Measurements from ENCODE around the gene TRAPPC12. TPM values are rescaled to one million over a fixed set of nuclear protein-coding genes. Genes with fewer than 3 reads are reported as not detected.

The TRAPPC12 gene
- total RNA-seq, 1 donor from 2014 or later: 89.7 TPM

- H3K27me3 Mint-ChIP-seq (ENCODE audit: unreplicated experiment): no peaks in the 10 kb centered on the region
- TF ChIP-seq CTCF (IDR thresholded peaks at IDR 0.05): no peak
- peaks cover 7% of the 10 kb centered on the region for H3K4me1 Mint-ChIP-seq (ENCODE audit: unreplicated experiment)
- H3K27ac Mint-ChIP-seq (ENCODE audit: unreplicated experiment): no peak overlapping the region
- no peak overlapping the region for H3K4me3 Mint-ChIP-seq (ENCODE audit: unreplicated experiment)
- H3K9me3 Mint-ChIP-seq (ENCODE audit: unreplicated experiment): no peaks in the 10 kb centered on the region
- peaks cover 49% of the 10 kb centered on the region for H3K36me3 Mint-ChIP-seq (ENCODE audit: unreplicated experiment)
- DNase-seq (ENCODE audit: extremely low spot score, unreplicated experiment): no peak
Observed at GRCh38 chr2:3405307-3405706, 25.8 kb downstream of the TRAPPC12 start.

- Mint-ChIP-seq H3K9me3 (ENCODE audit: unreplicated experiment) (no peaks in the 10 kb centered on the region), H3K27ac (ENCODE audit: unreplicated experiment) (no peak overlapping the region), H3K36me3 (ENCODE audit: unreplicated experiment) (peaks cover 44% of the 10 kb centered on the region), H3K4me1 (ENCODE audit: unreplicated experiment) (peaks cover 7% of the 10 kb centered on the region), H3K27me3 (ENCODE audit: unreplicated experiment) (no peaks in the 10 kb centered on the region), H3K4me3 (ENCODE audit: unreplicated experiment) (no peak overlapping the region)
- DNase-seq (ENCODE audit: extremely low spot score, unreplicated experiment): no peak
- TF ChIP-seq CTCF (IDR thresholded peaks at IDR 0.05): no peak
Observed at GRCh38 chr2:3405876-3406275, 26.4 kb downstream of the TRAPPC12 start.

- Mint-ChIP-seq H3K4me1 (ENCODE audit: unreplicated experiment) (peaks cover 7% of the 10 kb centered on the region), H3K9me3 (ENCODE audit: unreplicated experiment) (no peaks in the 10 kb centered on the region), H3K4me3 (ENCODE audit: unreplicated experiment) (no peak overlapping the region), H3K27ac (ENCODE audit: unreplicated experiment) (no peak overlapping the region), H3K27me3 (ENCODE audit: unreplicated experiment) (no peaks in the 10 kb centered on the region), H3K36me3 (ENCODE audit: unreplicated experiment) (peaks cover 42% of the 10 kb centered on the region)
- DNase-seq (ENCODE audit: extremely low spot score, unreplicated experiment): no peak
- no peak for TF ChIP-seq CTCF (IDR thresholded peaks at IDR 0.05)
Observed at GRCh38 chr2:3406501-3406900, 27.0 kb downstream of the TRAPPC12 start.

- no peak overlapping the region for H3K27ac Mint-ChIP-seq (ENCODE audit: unreplicated experiment)
- peaks cover 7% of the 10 kb centered on the region for H3K4me1 Mint-ChIP-seq (ENCODE audit: unreplicated experiment)
- H3K27me3 Mint-ChIP-seq (ENCODE audit: unreplicated experiment): no peaks in the 10 kb centered on the region
- no peak for TF ChIP-seq CTCF (IDR thresholded peaks at IDR 0.05)
- H3K4me3 Mint-ChIP-seq (ENCODE audit: unreplicated experiment): no peak overlapping the region
- H3K9me3 Mint-ChIP-seq (ENCODE audit: unreplicated experiment): no peaks in the 10 kb centered on the region
- H3K36me3 Mint-ChIP-seq (ENCODE audit: unreplicated experiment): peaks cover 31% of the 10 kb centered on the region
- DNase-seq (ENCODE audit: extremely low spot score, unreplicated experiment): no peak
Observed at GRCh38 chr2:3408781-3409180, 29.3 kb downstream of the TRAPPC12 start.

- no peaks in the 10 kb centered on the region for H3K27me3 Mint-ChIP-seq (ENCODE audit: unreplicated experiment)
- H3K36me3 Mint-ChIP-seq (ENCODE audit: unreplicated experiment): peaks cover 22% of the 10 kb centered on the region
- H3K4me1 Mint-ChIP-seq (ENCODE audit: unreplicated experiment): peaks cover 7% of the 10 kb centered on the region
- TF ChIP-seq CTCF (IDR thresholded peaks at IDR 0.05): no peak
- no peak overlapping the region for H3K4me3 Mint-ChIP-seq (ENCODE audit: unreplicated experiment)
- no peaks in the 10 kb centered on the region for H3K9me3 Mint-ChIP-seq (ENCODE audit: unreplicated experiment)
- DNase-seq (ENCODE audit: extremely low spot score, unreplicated experiment): no peak
- no peak overlapping the region for H3K27ac Mint-ChIP-seq (ENCODE audit: unreplicated experiment)
Observed at GRCh38 chr2:3409627-3410170, 30.2 kb downstream of the TRAPPC12 start.

Data from osteocyte (in vitro differentiated cells).